NCI-H446 treated with DMSO at 0.1 percent for 48 hours (cell line): ENCODE data around the gene PLEKHA8.

Experiments used
- DNase-seq: peaks from one replicate; lab custom pipeline; 2025; lab: John Stamatoyannopoulos, UW

The PLEKHA8 gene

GRCh38 chr7:30169579-30169978, 141.4 kb downstream of the PLEKHA8 start:
- DNase-seq: no peak

- no peak for DNase-seq
Measured at GRCh38 chr7:30170476-30171205, 142.4 kb downstream of the PLEKHA8 start.

GRCh38 chr7:30171766-30172447, 143.7 kb downstream of the PLEKHA8 start:
- DNase-seq: no peak

DNA sequence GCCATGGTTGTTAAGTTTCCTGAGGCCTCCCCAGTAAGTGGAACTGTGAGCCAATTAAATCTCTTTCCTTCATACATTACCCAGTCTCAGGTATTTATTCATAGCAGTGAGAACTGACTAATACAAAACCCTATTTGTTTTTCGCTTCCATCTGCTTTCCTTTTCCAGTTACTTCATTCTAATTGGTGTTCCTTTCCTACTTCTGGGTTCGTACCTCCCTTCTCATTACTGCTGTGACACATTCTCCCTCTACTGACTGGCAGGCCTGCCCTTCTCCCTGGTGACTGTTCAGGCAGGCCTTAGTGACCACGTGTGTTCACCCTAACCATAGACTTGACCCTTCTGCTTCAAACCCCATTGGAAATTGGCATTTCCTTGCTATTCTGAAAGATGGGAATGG, 144.2 kb downstream of the PLEKHA8 start:
- peak; percentile 85 for DNase-seq

DNA sequence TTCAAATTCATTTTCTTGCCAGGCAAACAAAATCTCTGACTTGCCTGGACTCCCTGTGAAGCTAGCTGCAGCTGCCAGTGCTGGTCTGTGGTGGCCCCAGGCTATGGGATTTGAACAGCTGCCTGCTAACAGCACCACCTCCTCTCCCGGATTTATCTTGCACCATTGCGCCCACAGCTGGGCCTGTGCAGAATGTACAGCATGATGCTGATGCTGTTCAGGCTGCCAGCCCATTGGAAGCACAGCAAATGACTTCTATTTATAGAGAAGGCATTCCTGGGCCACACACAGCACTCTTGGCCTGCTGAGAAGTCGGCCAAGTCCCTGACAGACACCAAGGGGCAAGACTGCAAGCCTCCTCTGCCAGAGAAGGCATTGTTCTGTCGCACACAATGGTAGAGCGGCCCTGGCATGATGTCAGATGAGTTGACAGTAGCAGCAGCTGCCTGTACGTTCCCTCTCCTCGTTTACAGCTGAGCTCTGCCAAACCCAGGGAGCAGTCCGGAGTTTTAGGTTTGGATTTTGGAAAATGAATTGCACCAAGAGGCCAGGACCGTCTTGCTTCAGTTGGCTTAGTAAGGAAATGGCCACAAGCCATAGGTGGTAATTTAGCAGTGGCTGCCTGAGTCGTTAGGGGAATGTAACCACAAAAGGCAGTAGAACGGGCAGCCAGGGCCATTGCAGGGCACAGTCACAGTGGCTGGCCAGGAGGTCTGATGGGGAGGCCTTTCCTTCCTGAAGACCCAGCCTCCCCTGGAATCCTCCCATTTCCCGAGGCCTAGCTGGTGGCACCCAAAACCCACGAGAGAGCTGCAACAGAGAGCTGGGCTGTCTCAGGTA, 145.1 kb downstream of the PLEKHA8 start:
- peak; percentile 100 for DNase-seq

GRCh38 chr7:30175180-30175579, 147.0 kb downstream of the PLEKHA8 start:
- DNase-seq: no peak

GRCh38 chr7:30175636-30176147, 147.5 kb downstream of the PLEKHA8 start:
- no peak for DNase-seq

GRCh38 chr7:30176463-30177109, 148.4 kb downstream of the PLEKHA8 start:
- DNase-seq: no peak

GRCh38 chr7:30177186-30177585, 149.0 kb downstream of the PLEKHA8 start:
- no peak for DNase-seq

- DNase-seq: no peak
Measured at GRCh38 chr7:30177965-30178364, 149.8 kb downstream of the PLEKHA8 start.

- DNase-seq: no peak
Measured at GRCh38 chr7:30178748-30179436, 150.7 kb downstream of the PLEKHA8 start.
